HG03469 (cell line): ENCODE measurements around the gene PRKAR2A.
"Not testable (repeated sequence)": the region's sequence is repeated elsewhere in the genome, so short reads cannot be mapped to it uniquely, and the experiment has no call there.

Source experiments
- ATAC-seq: cut with Tn5 transposase; IDR thresholded peaks from one replicate; pipeline ENCODE4 v1.9.1; 2021; ENCODE audit warnings: mild to moderate bottlenecking, moderate library complexity, moderate number of reproducible peaks; ENCODE audit not compliant: unreplicated experiment

Gene PRKAR2A

DNA sequence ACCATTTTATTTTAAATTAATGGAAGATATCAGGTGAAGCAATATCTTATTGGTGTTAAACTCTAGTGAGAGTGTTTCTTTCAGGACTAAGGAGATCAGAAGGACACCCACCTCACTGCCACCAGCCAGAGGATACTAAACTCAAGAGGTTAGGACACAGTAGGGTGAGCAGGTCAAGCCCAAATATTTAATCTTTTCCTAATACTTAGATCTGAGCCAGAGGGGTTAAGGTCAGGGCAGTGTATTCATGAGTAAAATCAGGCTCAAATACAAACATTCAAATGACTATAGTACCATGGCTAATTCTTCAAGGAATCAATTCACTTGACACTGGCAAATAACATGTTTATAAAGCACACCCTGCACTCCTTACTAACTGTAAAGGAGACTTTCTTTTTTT lies 65.6 kb downstream of the PRKAR2A start:
- no peak for ATAC-seq

DNA sequence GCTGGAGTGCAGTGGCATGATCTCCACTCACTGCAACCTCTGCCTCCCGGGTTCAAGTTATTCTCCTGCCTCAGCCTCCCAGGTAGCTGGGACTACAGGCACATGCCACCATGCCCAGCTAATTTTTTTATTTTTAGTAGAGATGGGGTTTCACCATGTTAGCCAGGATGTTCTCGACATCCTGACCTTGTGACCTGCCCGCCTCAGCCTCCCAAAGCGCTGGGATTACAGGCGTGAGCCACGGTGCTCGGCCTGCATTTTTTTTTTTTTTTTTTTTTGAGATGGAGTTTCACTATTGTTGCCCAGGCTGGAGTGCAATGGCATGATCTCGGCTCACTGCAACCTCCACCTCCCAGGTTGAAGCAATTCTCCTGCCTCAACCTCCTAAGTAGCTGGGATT lies 69.1 kb downstream of the PRKAR2A start:
- not testable (repeated sequence) for ATAC-seq

DNA sequence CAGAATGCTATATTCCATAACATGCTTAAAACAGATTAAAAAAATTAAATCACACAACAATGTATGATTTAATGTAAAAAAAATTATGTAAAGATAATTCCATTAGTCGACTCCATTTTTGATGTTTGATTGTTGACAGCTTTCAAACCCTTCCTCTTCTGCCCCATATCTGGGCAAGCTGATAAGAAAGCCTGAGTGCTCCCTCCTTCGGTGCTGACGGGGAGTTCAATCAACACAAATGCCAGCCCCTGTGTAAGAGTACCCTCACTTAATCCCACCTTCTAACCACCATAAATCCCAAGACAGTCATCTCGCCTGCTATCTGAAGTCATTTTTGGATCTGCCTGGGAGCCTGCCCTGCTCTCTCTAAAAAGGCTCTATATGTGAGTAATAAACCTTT lies 70.8 kb downstream of the PRKAR2A start:
- no peak for ATAC-seq

DNA sequence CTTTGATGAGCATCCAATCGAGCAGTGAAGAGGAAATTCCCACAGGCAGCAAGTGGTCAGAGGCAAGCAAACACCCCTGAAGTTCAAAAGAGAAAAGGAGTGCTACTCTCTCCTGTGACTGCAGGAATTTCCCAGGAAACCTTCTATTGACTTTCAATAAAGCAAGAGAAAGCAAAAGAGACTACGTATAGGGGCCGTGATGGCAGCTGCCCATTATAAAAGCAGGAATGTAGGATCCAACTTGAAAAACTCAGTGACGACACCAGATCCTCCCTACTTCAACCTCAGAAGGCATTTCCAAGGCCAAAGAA lies 77.5 kb downstream of the PRKAR2A start:
- no peak for ATAC-seq

DNA sequence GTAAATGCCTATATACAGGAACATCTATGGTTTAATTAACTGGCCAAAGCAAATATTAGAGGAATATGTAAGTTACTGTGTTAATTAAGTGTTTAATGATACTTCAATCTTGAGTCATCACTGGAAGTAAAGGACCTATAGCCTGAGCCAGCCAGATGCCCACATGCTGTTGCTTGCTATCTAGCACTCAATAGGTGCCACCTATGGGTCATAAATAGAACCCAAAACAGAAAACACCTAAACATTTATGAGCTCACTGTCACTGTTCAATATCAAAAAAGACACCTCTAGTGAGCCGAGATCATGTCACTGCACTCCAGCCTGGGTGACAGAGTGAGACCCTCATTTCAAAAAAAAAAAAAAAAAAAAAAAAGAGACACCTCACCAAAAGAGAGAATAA lies 82.3 kb downstream of the PRKAR2A start:
- no peak for ATAC-seq

DNA sequence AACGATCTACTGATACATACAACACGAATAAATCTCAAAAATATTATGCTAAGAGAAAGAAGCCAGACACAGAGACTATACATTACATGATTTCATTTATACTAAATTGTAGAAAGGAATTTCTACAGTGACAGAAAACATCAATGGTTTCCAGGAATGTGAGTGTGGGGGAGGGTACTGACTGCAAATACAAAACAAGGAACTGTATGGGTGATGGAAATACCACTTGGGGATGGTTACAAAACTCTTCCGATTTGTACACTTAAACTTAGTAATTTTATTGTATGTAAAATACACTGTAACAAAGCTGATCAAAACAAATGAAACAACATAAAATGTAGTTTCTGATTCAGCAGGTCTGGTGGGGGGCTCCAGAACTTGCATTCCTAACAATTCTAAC lies 84.9 kb downstream of the PRKAR2A start:
- no peak for ATAC-seq

DNA sequence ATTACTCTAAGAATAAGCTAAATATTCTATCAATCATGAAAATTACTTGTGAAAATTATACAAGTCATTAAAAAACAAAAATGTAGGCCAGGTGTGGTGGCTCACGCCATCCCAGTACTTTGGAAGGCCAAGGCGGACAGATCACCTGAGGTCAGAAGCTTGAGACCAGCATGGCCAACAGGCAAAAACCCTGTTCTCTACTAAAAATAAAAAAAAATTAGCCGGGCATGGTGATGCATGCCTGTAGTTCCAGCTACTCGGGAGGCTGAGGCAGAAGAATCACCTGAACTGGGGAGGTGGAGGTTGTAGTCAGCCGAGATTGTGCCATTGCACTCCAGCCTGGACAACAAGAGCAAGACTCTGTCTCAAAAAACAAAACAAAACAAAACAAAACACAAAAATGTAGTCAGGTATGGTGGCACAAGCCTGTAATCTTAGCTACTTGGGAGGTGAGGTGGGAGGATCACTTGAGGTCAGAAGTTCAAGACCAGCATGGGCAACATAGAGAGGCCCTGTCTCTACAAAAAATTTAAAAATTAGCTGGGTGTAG lies 87.6 kb downstream of the PRKAR2A start:
- ATAC-seq, result not testable (repeated sequence)

DNA sequence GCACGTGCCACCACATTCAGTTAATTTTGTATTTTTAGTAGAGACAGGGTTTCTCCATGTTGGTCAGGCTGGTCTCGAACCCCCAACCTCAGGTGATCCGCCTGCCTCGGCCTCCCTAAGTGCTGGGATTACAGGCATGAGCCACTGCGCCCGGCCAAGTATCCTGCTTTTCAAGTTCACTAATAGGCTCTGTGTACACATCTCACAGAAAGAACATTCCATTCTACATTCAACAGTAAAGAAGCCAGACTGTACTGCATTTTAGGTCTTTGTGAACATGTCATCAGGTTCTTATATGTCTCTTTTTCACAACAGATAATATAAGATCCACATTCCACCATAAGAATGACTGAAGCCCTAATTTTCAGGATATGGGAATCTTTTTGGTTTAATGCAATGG lies 88.1 kb downstream of the PRKAR2A start:
- not testable (repeated sequence) for ATAC-seq

DNA sequence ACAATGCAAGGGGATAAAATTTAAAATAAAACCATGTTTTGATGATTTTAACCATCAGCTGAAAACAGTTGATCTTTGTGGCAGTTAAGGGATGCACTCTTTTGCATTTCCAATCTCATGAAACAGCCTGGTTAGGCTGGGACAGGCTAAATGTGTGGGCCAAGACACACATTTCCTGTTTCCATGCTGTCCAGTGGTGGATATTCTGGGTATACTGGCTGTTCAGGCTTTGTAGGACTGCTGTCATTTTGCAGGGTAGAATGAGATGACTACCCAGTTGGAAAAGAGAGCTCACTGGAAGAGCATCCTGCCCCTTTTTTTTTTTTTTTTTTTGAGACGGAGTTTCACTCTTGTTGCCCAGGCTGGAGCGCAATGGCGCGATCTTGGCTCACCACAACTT lies 88.6 kb downstream of the PRKAR2A start:
- no peak for ATAC-seq

DNA sequence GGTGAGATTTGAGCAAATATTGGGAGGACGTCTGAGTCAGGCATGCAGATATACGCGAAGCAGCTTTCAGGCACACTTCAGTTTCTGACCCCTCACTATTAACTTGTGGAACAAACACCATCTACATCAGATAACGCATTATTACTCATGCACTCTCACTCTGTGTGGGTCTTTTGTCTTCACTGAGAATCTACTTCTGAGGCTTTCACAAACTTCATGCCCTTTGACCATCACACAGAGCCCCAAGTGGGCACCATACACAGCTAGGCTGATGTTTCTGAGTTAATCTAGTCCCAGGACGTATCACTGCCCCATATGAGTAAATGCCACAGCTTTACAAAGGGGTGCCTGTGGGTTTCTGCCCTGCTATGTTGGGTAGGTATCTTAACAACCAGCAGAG lies 91.0 kb downstream of the PRKAR2A start:
- ATAC-seq, result no peak

DNA sequence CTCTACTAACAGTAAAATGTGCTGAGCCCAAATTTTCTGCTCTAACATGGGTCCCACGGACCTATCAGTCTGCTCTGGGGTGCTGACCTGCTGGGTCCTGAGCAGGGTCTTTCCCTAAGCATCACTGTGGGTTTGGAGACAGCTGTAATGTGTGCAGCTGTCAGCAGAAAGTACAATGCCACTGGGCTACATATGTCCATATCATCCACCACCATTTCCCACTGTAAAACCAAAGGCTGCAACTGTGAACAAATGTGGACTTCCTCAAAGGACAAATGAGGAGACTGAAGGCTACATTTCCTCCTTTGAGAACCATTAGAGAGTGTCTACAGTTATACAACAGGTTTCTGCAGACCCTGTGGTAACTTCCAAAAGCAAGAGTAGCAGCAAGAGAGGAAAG lies 96.8 kb downstream of the PRKAR2A start:
- ATAC-seq, result no peak

DNA sequence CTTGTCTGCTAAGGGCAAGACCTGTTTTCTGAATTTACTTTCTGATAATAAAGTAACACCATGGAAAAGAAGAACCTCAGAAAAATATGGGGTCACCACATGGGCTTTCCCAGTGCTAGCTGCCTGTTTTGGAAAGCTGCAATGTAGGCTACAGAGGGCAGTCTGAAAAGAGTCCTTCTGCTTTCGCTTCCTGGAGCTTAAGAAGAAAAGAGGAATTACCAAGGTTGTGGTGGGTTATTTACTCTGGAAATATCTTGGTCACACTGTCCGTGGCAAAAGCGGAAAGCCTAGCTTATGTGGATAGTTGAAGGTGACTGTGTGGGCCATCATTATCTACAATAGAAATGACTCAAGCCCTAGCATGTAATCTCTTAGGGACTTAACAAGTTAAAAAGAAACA lies 98.9 kb downstream of the PRKAR2A start:
- ATAC-seq, result no peak

DNA sequence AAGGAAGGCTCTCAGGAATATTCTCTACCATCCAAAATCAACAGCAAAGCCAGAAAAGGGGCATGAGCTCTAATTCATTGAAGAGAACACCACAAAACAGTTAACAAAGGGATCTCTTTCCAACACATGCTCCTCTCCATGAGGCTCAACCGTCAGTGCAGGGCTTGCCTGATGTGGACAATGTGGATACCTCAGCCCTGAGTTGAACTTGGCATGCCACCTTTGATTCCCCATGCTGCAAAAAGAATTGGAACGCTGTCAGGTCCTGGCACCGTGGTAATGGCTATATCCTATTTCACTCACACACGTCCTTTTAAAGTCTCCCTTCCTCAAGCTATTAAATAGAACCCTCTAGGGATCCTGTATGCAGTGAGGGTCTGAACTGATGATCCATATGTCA lies 100.0 kb downstream of the PRKAR2A start:
- ATAC-seq, result no peak

DNA sequence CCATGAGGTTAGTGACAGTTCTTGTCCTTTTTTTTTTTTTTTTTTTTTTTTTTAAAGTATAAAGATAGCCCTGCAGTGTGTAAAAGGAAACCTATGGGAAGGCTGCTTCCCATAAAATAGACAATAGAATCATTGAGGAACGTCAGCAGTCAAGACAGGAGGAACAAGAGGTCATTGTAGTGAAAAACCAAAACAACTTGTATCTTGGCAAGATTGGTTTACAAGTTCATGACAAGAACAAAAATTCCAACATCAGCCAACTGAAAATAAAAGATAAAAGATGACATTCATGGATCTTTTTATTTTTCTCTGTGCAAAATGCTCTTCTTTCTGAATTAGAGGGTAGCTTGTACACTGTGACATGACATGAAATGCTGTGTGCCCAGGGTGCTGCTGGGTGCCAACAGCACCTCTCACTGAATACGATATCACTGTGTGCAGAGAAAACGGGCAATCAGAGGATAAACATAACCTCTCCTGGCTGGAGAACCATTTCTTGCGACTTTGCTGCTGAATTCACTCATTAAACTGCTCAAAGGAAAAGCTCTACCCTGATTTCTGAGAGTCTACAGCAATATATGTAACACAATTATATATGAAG lies 100.6 kb downstream of the PRKAR2A start:
- ATAC-seq, result no peak

DNA sequence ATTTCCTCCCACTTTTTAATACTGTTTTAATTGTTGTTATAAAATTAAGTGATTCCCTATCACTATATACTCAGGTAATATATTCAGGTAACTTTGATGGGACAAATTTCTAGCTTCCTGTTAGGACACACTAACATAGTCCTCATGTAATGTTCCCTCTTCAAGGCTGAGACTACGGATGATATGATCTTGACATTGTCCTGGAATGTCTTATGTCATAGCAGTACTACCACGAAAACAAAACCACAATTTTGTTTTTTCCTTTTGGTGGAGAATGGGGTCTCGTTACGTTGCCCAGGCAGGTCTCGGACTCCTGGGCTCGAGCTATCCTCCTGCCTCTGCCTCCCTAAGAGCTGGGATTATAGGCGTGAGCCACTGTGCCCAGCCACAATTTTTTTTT lies 103.9 kb downstream of the PRKAR2A start:
- ATAC-seq, result no peak

DNA sequence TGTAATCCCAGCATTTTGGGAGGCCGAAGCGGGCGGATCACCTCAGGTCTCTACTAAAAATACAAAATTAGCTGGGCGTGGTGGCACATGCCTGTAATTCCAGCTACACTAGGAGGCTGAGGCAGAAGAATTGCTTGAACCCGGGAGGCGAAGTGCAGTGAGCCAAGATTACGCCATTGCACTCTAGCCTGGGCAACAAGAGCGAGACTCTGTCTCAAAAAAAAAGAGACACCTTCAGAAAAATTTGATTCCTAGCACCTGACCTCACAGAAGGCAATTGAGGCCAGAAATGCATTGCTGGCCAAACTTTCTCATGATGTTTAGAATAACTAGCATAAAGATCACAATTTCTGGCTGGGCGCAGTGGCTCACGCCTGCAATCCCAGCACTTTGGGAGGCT lies 106.4 kb downstream of the PRKAR2A start:
- ATAC-seq, result not testable (repeated sequence)

DNA sequence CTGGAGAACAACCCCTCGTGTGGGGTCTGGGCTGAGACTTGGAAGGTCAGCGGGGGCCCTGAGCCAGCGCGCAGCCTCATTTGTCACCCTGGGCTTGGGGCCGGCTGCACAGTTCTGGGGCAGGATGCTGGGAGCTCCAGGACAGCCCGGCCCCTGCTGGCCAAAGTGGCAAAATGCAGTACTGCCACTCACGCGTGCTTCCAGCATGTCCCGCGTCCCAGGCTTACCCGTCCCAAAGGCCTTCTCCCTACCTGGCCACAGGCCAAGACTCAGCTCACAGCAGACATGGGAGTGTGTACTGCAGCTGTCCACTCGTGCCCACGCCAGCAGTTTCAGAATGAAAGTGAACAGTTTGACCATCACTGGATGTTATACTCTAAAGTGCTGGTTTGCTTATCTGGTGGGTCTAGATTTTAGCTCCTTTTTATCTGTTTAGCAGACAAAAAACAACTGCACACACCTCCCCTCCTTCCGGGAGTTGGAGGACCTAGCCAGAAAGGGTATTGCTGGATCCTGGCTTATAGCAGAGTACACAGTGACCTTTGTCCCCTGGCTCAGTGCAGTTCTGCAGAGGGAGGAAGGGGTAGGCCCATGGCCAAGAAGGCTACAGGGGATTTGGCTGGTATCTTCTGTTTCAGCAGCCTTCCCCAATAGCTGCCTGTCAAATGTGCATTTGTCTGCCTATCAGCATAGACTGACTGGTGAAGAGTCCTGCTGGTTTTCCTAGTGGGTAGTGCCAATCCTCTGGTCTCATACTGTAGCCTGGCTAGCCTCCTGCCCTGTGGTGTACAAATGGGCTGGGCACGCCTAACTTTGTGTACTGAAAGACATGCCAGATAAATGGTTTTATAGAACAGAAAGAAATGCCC lies 107.5 kb downstream of the PRKAR2A start:
- no peak for ATAC-seq

DNA sequence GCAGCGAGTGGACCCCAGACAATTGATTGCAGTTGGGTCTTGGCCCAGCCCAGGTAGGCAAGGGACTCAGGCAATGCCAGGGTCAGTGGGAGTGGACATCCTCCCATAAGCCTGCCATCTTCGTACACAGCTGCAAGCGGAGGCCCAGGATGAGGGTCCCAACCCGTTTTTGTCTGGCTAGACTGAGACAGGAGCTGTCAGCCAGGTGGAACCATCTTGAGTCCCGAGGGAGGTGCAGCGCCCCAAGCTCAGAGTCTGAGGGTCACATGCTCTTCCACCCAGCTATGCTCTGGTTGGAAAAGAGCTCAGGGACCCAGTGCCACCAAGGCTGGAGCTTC lies 108.1 kb downstream of the PRKAR2A start:
- ATAC-seq, result no peak

DNA sequence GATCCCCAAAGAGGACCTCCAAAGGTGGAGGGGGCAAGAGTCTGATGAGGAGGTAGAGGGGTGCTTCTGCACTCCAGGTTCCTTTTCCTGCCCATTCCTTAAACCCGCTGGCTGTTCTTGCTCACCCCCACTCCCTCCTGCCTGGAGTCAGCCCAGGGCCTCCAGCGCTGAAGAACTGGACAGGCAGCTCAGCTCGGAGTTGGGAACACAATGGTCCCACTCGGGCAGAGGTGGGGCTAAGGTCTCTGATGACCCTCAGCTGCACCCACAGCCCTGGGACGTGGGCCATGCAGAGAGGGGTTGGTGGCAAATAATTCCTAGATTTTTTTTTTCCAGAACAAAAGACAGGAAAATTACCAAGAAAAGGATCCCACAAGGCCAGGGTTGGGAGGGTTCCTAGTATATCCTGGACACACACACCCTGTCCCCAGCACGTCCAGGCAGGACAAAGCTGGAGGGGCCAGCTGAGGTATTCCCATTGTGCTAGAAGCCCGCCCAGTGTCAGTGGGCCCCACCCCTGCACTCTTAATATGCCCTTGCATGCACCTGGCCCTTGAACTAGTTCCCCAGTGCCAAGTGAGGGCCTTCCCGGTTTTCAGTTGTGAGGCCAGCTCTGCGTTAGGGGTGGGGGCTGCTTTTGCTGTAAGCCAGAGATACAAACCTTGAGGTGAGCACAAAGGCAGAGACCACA lies 108.6 kb downstream of the PRKAR2A start:
- no peak for ATAC-seq

DNA sequence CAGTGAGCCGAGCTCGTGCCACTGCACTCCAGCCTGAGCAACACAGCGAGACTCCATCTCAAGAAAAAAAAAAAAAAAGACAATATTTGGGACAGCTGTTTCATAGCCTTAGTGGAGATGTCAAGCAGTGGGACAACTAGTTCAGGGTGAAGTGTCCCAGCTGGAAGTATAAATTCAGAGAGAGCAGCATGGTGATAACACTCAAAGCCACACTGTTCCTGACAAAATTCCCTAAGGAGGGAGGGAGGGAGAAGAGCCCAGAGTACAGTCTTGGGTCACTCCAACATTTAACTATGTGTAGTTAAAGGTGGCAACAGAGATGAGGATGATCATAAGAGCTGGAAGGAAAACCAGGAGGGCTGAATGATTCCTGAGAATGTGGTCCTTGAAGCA lies 109.5 kb downstream of the PRKAR2A start:
- ATAC-seq, result no peak

DNA sequence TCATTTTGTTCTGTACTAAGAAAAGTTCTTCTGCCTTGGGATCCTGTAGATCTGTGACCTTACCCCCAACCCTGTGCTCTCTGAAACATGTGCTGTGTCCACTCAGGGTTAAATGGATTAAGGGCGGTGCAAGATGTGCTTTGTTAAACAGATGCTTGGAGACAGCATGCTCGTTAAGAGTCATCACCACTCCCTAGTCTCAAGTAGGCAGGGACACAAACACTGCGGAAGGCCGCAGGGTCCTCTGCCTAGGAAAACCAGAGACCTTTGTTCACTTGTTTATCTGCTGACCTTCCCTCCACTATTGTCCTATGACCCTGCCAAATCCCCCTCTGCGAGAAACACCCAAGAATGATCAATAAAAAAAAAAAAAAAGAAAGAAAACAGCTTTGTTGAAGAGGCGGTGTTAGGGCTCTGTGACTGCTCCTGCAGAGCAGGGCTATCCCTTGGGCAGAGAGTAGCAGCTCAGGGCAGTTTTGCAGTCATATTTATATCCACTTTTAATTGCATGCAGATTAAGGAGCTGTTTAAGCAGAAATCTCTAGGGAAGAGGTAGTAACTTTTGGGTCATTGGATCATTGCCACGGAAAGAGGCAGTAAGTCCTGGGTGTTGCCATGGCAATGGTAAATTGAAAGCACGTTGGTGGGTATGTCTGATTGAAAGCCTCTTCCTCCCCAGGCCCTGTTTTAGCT lies 112.5 kb downstream of the PRKAR2A start:
- ATAC-seq, result not testable (repeated sequence)
